Cerebellar cortex (tissue), 1 donor: ENCODE measurements around the gene MOAP1.
"Not testable (repeated sequence)": the region's sequence is repeated elsewhere in the genome, so short reads cannot be mapped to it uniquely, and the experiment has no call there.

Experiments used
- DNase-seq: peaks from one replicate; pipeline ENCODE4 v3.0.0-alpha.2; 2015; ENCODE audit warnings: low spot score

MOAP1 gene, protein sequence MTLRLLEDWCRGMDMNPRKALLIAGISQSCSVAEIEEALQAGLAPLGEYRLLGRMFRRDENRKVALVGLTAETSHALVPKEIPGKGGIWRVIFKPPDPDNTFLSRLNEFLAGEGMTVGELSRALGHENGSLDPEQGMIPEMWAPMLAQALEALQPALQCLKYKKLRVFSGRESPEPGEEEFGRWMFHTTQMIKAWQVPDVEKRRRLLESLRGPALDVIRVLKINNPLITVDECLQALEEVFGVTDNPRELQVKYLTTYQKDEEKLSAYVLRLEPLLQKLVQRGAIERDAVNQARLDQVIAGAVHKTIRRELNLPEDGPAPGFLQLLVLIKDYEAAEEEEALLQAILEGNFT

DNA sequence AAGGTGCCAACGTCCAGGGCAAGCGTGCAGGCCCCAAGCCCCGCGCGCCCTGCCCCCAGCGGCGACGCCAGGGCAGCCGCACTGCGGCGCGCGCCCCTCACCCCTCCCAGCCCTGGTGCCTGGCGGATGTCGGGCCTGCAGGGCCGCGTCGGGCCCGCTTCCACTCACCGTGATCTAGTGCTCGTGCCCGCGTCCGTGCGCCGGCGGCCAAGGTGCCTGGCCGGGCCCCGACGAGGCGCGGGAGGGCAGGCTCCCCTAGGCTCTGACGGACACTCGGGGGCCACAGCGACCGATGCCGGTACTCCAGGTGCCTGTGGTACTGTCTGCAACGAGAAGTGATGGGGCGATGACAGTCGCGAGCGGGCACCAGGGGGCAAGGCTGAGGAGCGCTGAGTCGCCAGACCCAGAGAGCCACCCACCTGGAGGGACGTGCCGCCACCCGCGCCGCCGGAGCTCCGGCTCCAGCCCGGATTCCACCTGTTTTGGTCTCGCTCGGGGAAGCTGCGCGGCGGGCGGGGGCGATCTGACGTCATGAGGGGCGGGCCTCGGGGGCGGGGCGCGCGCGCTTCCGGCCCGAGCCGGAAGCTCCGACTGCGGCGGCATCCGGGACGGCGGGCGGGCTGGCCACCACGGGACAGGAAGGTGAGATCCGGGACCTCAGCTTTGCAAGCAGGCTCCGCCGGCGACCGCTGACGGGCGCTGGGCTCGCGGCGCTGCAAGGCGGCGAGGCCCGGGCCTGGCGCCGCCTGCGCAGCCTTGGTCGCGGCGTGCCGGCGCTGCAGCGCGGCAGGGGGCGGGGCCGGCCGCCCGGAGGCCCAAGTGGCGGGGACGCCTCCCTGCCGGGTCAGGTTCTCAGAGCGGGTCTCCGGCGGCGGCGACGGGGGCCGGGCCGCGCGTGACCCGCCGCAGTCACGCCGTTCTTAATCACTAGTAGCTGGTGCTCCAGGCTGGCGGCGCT, at the start of gene MOAP1, which contains the start of gene LYSET:
TSS of gene MOAP1 (minus strand) at position 507 of the 958 bp plus-strand sequence. CDS start 655 bp downstream, outside the sequence.
TSS of gene LYSET (plus strand) at position 927 of the 958 bp plus-strand sequence. CDS start 89 bp downstream, outside the sequence.
- peak; percentile 83 for DNase-seq

DNA sequence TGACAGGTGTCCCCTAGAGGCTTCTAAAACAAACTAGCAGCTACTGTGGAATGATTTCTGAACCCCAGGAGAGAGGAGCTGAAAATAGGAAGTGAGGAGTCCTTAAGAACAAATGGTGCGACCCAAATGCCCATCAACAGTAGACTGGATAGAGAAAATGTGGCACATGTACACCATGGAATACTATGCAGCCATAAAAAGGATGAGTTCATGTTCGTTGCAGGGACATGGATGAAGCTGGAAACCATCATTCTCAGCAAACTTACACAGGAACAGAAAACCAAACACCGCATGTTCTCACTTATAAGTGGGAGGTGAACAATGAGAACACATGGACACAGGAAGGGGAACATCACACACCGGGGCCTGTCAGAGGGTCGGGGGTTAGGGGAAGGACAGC, 48.4 kb upstream of the MOAP1 start:
- DNase-seq: not testable (repeated sequence)

DNA sequence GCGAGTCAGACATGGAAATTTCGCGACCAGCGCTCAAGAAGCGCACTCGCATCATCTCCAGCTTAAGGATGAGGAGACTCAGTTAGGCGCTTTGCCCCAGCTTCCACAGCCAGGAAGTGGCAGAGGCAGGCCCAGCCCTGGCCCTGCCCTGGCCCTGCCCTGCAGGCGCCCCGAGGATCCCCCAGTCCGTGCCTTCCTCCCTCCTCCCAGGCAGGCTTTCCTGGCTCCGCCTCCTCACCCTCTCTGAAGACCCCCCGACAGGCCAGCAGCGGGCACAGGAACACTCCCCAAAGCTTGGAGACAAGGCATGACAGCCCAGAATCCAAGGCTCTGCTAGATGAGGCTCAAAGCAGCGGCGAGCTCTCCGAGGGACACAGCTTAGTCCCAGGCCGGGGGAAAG, 47.5 kb upstream of the MOAP1 start:
- DNase-seq: no peak

DNA sequence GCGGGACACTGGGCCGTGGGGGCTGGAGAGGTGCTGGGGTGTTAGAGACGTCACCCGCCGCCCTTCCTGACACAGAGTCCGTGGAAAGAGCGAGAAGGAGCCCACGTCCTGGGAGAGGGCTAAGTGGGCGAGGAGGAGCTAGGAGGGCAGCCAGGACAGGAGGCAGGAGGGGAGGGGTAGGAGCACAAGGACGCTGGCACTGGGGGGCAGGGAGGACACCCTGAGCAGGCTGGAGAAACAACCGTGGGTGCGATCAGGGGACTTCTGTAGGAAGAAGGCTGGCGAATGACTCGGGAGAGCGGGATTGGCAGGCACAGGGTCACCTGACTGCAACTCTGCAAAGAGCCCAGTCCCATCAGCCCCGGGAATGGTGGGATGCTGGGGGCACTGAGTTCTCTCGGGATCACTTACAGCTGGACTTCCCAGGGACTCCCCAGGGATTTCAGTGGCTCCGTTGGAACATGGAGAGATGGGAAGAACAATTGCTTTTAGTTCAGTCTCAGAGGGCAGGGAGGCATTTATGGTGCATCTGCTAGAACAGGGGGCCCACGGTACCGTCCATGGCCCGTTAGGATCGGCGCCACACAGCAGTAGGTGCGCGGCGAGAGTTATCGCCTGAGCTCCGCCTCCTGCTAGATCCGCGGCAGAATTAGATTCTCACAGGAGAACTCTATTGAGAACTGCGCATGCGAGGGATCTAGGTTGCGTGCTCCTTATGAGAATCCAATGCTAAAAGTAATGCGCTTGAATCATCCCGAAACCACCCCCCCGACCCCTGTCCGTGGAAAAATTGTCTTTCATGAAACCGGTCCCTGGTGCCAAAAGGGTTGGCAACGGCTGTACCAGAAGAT, 46.7 kb upstream of the MOAP1 start:
- peak; percentile 37 for DNase-seq

DNA sequence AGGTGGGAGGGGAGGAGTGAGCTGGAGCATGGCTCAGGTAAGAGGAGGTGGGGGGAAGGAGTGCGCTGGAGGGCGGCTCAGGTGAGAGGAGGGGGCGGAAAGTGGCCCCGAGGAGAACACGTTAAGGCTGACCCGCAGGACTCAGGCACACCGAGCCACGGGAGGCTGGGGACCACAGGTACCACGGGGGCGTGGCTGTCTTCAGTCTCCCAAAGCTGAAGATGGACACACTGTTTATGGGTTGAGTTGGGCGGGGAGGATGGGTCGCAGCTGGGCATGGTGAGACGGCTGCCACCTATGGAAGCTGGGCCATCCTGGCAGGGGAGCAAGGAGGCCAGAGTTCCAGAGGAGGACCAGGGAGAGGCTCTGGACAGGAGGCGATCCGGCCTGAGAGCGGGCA, 45.8 kb upstream of the MOAP1 start:
- DNase-seq: no peak

DNA sequence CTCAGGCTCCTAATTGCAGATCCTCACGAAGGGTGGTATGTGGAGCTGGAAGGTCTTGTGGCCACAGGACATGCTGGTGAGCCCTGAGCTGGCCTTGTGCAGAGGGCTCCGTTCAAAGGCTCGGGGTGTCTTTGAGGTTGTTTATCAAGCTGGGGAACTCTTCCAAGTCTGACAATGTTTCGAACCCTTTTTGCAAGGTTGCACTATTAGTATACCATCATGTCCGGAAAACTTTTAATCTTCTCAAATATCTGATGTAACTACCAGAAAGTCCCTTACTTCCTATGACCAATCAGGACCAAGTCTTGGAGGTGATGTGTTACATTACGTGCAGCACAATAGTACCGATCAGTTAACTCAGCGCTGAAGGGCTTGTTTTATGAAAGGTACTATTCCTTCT, 43.9 kb upstream of the MOAP1 start:
- DNase-seq: no peak

DNA sequence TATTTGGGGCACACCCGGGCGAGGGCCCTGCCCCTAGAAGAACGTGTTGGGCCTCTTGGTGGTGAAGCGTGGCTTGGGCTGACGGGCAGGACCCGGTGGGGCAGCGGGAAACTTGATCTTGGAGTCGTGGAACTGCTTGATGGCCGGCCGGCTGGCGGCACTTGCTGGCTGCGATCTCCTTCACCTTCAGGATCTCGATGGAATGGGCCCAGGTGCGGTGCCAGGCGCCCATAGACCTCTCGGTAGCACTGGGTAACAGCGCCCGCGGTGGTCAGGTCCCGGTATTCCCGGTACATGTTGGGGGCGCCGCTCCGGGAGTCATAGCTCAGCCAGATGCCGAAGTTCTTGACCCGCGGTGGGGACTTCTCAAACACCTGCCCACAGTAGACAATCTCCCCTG, 38.9 kb upstream of the MOAP1 start:
- DNase-seq: no peak

DNA sequence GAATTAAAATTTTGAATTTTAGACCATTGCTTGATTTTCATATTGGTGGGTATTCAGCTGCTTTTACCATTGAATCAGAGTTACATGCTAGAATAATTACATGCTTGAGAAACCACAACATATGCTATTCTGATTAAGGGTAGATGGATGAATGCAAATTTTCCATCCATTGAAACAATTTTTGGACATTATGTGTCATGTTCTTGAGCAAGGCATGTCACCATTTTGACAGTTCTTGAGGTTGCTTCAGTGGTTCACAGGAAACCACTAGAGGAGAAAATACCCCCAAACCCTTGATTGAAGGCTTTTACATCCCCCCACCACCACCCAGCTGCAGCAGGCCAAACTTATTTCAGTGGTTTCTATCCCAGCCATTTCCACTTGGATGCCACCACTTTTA, 35.8 kb upstream of the MOAP1 start:
- DNase-seq: no peak

DNA sequence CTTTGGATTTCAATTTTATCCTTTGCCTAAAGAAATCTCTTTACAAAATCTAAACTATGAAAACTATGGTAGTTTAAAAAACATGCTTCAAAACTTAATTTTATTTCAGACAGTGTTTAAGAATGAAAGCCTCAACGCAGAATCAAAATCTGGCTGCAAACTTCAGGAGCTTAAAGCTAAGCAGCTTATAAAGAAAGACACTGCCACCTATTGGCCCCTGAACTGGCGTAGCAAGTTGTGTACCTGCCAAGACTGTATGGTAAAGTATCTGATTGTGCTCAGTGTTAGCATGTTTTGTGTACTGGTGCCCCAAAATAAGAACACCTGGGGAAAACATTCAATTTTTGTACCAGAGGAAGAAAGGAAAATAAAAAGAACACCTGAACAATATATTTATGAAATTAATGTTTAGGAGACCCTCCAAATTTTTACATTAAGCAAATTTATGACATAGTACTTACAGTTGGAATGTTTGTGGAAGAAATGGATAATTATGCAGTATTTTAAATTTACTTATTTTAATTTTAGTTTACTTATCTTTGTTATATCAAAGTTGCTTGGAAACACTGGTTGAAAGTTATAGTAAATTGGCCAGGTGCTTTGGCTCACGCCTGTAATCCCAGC, 34.5 kb upstream of the MOAP1 start:
- peak; percentile 70 for DNase-seq

DNA sequence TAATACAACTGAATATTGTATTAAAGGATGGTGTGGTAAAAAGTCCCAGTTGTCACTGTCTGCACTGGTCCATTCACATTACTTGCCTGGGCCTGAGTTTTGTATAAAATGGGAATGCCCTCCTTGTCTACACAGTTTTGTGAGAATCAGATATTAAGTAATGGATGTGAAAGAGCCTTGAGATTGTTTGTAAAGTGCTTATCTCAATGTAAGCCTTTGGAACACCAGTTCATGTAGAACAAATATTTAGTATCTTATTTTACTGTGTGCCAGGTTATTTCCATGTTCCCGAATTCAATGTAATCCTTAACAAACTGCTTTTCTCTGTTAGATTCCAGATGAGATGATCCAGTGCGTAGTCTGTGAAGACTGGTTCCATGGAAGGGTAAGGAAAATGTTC, 29.9 kb upstream of the MOAP1 start:
- DNase-seq: no peak

DNA sequence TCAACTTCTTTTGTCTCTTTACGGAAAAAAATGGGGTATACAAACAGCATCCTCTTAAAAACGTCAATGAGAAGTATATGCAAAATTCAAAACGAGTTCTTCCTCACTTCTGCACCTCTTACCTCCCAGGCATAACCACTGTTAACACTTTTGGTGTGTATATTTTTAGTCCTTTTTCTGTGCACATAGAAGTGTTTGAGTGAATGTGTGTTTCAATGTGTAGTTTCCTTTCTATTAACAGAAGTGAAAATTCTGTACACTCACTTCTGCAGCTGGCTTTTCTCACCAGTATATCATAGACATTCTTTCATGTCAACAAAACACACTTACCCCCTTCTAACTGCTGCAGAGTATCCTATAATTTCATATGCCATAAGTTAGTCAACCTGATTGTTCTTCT, 27.7 kb upstream of the MOAP1 start:
- DNase-seq: no peak

DNA sequence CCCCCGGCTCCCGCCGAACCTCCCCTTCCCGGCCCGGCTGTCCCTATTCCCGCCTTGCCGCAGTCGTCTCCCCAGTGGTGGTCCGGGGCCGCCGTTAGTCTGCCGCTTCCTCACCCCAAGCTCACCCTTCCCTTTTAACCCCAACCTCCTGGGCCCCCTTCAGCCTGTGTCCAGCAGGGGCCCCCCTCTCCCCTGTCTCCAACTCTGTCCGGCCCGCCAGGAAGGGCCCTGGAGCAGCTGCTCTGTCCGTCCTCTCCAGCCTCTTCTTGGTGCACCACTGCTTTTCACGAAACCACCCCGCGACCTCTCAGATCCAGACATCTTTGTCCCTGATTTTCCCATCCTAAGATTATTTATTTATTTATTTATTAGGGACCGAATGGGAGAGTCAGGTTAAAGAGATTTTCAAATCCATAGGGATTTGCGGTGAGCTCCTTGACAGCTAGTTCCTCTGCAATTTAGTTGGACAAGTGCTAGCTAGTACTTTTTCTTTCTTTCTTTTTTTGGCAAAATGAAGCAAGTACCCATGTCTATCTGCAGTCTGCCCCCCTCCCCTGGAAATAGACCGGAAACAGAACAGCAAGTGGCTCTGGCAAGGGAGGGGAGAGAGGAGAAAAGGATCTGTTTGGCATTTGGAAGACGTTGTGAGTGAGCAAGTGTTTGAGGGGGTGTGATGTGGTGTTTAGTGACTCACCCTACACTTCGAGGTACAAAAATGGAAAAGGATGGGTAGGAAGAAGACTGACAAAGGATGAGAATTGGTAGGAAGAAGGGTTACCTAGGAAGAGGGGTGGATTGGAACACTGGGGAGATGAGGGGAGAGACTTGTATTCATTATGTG, 23.0 kb upstream of the MOAP1 start:
- peak; percentile 61 for DNase-seq

DNA sequence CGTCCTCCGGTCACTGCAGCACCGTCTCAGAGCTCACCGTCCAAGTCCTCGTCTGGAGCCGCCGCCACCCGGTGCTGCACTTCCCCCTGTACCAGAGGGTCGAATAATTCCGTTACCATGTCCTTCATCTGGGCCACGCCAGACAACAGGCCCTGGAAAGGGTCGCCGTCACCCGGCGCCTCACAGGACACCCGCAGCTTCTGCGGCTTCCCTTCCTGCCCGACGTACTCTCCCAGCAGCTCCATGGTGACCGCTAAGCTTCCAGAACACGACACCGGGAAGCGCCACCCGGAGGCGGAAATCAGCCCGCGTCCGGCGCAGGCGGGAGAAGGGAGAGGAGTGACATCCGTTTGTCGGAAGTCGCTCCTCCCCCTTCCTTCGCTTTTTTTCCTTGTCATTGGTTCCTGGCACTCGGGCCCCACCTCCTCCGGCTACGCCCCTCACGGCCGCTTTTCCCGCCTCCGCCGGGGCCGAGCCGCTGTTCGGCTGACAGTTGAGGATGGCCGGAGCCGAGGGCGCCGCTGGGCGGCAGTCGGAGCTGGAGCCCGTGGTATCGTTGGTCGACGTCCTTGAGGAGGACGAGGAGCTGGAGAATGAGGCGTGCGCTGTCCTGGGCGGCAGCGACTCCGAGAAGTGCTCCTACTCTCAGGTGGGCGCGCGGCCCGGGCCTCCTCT, 22.2 kb upstream of the MOAP1 start, which contains the start of the genes GON7 and UBR7:
TSS of gene GON7 (minus strand) at position 273 of the 675 bp plus-strand sequence. CDS start at position 245, 28 bp downstream.
TSS of gene UBR7 (plus strand) at position 464 of the 675 bp plus-strand sequence. CDS start at position 500, 36 bp downstream.
- peak; percentile 98 for DNase-seq

DNA sequence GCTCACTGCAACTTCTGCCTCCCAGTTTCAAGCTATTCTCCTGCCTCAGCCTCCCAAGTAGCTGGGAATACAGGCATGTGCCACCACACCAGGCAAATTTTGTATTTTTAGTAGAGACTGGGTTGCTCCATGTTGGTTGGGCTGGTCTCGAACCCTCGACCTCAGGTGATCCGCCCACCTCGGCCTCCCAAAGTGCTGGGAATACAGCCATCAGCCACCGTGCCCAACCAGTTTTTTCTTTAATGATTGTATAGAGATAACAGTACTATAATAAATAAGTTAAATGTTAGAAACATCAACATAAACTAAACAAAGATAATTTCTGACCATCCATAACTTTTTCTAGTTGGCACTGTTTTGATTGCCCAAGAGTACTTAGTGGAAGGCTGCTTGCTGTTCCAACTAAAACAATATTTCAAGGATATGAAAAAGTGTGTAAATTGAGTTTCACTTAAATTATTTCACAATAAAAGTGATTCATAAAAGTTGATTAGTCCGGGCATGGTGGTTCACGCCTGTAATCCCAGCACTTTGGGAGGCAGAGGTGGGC, 16.5 kb upstream of the MOAP1 start:
- no peak for DNase-seq

DNA sequence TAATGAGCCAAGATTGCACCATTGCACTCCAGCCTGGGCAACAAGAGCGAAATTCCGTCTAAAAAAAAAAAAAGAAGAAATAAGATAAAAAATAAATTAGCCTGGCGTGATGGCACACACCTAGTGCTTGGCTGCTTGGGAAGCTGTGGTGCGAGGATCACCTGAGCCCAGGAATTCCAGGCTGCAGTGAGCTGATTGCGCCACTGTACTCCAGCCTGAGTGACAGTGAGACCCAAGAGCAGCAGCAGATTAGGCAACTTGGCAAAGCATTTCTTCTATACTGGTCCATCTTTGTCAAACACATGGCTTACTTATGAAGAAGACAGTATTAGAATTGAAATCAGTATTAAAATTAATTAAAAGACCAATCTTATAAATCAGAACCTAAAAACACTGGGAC, 15.9 kb upstream of the MOAP1 start:
- no peak for DNase-seq

DNA sequence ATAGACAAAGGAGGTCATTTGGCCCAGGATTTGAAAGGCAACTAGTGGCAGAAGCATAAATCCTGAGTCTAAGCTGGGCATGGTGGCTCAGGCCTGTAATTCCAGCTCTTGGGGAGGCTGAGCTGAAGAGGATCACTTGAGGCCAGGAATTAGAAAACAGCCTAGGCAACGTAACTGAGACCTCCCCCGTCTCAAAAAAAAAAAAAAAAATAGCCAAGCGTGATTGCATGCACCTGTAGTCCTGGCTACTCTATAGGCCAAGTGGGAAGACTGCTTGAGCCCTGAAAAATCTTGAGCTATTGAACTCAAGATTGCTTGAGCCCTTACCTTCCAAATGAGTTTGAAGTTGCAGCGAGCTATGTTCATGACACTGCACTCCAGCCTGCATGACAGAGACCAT, 14.3 kb upstream of the MOAP1 start:
- DNase-seq: no peak

DNA sequence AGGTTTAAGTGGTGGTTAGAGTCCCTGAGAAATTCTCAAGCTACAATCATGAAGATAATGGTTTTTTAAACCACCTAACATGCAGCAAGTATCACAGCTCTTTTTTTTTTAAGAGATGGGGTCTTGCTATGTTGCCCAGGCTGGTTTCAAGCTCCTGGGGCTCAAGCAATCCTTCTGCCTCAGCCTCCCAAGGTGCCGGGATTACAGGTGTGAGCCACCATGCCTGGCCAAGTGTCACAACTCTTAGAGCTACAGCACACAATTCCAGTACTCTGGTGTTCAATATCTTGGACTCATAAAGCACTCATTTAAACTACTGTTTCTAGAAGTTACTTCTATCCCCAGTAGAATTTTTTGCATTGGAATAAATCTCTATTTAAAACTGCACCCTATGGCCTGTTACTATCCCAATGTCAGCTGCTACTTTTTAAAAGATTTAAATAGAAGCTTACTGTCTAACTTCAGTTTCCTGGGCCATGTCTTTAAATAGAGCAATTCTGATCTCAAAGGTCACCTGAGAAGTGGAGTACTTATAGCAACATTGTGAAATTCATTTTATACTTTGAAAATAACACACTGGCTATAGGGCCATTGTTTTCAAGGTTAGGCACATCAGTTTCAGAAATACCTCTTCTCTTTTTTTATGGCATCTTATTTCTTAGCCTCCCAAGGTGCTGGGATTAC, 10.8 kb upstream of the MOAP1 start:
- no peak for DNase-seq

DNA sequence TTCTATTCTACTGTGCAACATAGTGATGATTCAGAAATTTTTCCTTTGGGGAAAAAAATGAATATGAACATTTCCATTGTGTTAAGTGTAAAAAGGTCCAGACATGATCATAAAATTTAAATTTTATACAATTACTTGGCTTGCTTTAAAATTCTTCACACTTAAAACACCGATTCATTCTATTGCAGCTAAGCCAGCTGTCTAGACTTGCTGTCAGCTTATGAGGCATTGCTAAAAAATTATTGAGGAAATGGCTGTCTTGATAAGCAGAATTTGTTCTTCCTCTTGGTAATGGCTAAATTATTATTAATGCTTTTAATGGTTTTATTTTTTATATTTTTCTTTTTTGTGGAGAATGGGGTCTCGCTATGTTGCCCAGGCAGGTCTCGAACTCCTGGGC, 2.3 kb upstream of the MOAP1 start:
- no peak for DNase-seq

DNA sequence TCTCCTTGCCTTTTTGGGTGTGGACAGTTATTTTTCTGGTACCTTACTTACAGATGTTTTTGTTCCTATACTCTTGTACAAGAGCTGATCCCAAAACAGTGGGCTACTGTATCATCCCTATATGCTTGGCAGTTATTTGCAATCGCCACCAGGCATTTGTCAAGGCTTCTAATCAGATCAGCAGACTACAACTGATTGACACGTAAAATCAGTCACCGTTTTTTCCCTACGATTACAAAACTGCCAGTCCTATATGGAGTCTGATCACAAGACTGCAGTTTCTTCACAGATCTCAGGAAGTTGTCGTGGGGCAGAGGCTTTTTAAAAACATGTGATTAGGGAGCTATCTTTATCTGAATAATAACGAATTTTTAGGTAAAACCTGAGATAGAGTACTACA, 1.8 kb upstream of the MOAP1 start:
- DNase-seq: no peak
